GM18520 (cell line): Measurements from ENCODE around the gene CASP4.
A peak's percentile ranks its signal among the peaks of the same experiment; 100 is the strongest.
"Not testable (repeated sequence)": the region's sequence is repeated elsewhere in the genome, so short reads cannot be mapped to it uniquely, and the experiment has no call there.

Experiments
- ATAC-seq: cut with Tn5 transposase; IDR thresholded peaks from one replicate; pipeline ENCODE4 v1.9.1; 2021; ENCODE audit not compliant: unreplicated experiment

The CASP4 gene

GRCh38 chr11:104957280-104957679, 11.1 kb downstream of the CASP4 start:
- no peak for ATAC-seq

GRCh38 chr11:104956528-104956927, 11.8 kb downstream of the CASP4 start:
- no peak for ATAC-seq

GRCh38 chr11:104946907-104947306, 21.5 kb downstream of the CASP4 start:
- ATAC-seq, result peak; percentile 74

- ATAC-seq, result no peak
These were observed 24.3 kb downstream of the CASP4 start for GRCh38 chr11:104944076-104944475.

- no peak for ATAC-seq
These were observed 24.8 kb downstream of the CASP4 start for GRCh38 chr11:104943561-104943960.

GRCh38 chr11:104934594-104934993, 33.8 kb downstream of the CASP4 start:
- no peak for ATAC-seq

GRCh38 chr11:104934073-104934472, 34.3 kb downstream of the CASP4 start:
- not testable (repeated sequence) for ATAC-seq

GRCh38 chr11:104928811-104929210, 39.6 kb downstream of the CASP4 start:
- ATAC-seq, result no peak

GRCh38 chr11:104926771-104927611, 41.4 kb downstream of the CASP4 start:
- no peak for ATAC-seq

- no peak for ATAC-seq
These were observed 42.5 kb downstream of the CASP4 start for GRCh38 chr11:104925850-104926249.

- no peak for ATAC-seq
These were observed 50.1 kb downstream of the CASP4 start for GRCh38 chr11:104918113-104918824.

GRCh38 chr11:104917271-104918112, 50.9 kb downstream of the CASP4 start:
- ATAC-seq, result no peak

- no peak for ATAC-seq
These were observed 51.9 kb downstream of the CASP4 start for GRCh38 chr11:104916442-104916841.

GRCh38 chr11:104912102-104912501, 56.3 kb downstream of the CASP4 start:
- no peak for ATAC-seq

GRCh38 chr11:104908186-104908531, 60.2 kb downstream of the CASP4 start:
- ATAC-seq, result no peak

GRCh38 chr11:104907521-104908185, 60.7 kb downstream of the CASP4 start:
- ATAC-seq, result peak; percentile 87

GRCh38 chr11:104905271-104905670, 63.1 kb downstream of the CASP4 start:
- ATAC-seq, result no peak

GRCh38 chr11:104899226-104899625, 69.1 kb downstream of the CASP4 start:
- ATAC-seq, result no peak

GRCh38 chr11:104898685-104899013, 69.7 kb downstream of the CASP4 start:
- no peak for ATAC-seq

GRCh38 chr11:104897891-104898684, 70.3 kb downstream of the CASP4 start, which contains the start of gene CASP12:
Gene CASP12, minus strand, starts transcription at chr11:104898460.
- ATAC-seq, result no peak
